ENCODE results near the gene GSPT1. TPM values are rescaled to one million over a fixed set of nuclear protein-coding genes. Genes with fewer than 3 reads are reported as not detected.
"Not testable (repeated sequence)": the region's sequence is repeated elsewhere in the genome, so short reads cannot be mapped to it uniquely, and the experiment has no call there.

The GSPT1 gene
- total RNA-seq, 1 experiment from 2014 or later = 136 TPM

GRCh38 chr16:11949527-11949926 lies 33.8 kb upstream of the GSPT1 start:
- intact Hi-C loops (cut with micrococcal nuclease; ENCODE audit: unreplicated experiment) = loop anchor here (1.0 kb wide), 2 partner anchors 23 to 119 kb away; no protein-coding TSS in a partner anchor
- no peaks in the 10 kb centered on the region for H3K9me3 Mint-ChIP-seq (ENCODE audit: unreplicated experiment)
- CTCF ChIA-PET = interaction anchor here (0.8 to 1.9 kb wide), 2 partner anchors 19 to 119 kb away, joined by 4 to 29 read pairs; no protein-coding TSS in a partner anchor
- no peak overlapping the region for H3K4me3 Mint-ChIP-seq (ENCODE audit: unreplicated experiment)
- DNase-seq = peak; percentile 56 to 68
- no peaks in the 10 kb centered on the region for H3K27me3 Mint-ChIP-seq (ENCODE audit: insufficient read depth, unreplicated experiment)
- BruUV-seq (replicated peaks) = no TSS peak
- H3K4me3 ChIP-seq (ENCODE audit: low read depth, low read length) = no peak overlapping the region
- no peaks in the 10 kb centered on the region for H3K9me3 ChIP-seq
- TF ChIP-seq CTCF (IDR thresholded peaks at IDR 0.05; ENCODE audit: insufficient read depth in 1 of 2, low read depth in 1 of 2, low read length in 1 of 2, severe bottlenecking in 1 of 2, unreplicated experiment in 1 of 2) = peak; percentile 23 to 51
- no peak overlapping the region for H3K27ac Mint-ChIP-seq (ENCODE audit: unreplicated experiment)
- no peaks in the 10 kb centered on the region for H3K4me1 Mint-ChIP-seq (ENCODE audit: low read depth, unreplicated experiment)
- no peaks in the 10 kb centered on the region for H3K36me3 ChIP-seq (ENCODE audit: control insufficient read depth, insufficient read depth, low read length)
- H3K4me1 ChIP-seq = no peaks in the 10 kb centered on the region
- H3K27me3 ChIP-seq (replicated peaks; ENCODE audit: control insufficient read depth, insufficient read depth, low read length) = no peaks in the 10 kb centered on the region
- no peaks in the 10 kb centered on the region for H3K36me3 Mint-ChIP-seq (ENCODE audit: insufficient read depth, unreplicated experiment)
- POLR2A ChIA-PET = no interaction called here

DNA sequence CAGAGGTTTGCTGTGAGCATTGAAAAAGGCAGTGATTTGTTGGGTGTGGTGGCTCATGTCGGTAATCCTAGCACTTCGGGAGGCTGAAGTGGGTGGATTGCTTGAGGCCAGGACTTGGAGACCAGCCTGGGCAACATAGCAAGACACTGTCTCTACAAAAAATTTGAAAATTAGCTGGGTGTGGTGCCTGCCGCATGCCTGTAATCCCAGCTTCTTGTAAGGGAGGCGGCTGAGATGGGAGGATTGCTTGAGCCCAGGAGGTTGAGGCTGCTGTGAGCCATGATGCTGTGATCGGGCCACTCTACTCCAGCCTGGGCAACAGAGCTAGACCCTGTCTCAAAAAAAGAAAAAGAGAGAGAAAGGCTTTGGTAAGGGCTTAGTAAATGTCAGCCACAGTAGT lies 33.1 kb upstream of the GSPT1 start:
- no peak for DNase-seq
- no peak for TF ChIP-seq CTCF (IDR thresholded peaks at IDR 0.05; ENCODE audit: insufficient read depth in 1 of 2, low read depth in 1 of 2, low read length in 1 of 2, severe bottlenecking in 1 of 2, unreplicated experiment in 1 of 2)
- Mint-ChIP-seq H3K27me3 (ENCODE audit: insufficient read depth, unreplicated experiment) (no peaks in the 10 kb centered on the region), H3K4me3 (ENCODE audit: unreplicated experiment) (no peak overlapping the region), H3K4me1 (ENCODE audit: low read depth, unreplicated experiment) (no peaks in the 10 kb centered on the region), H3K36me3 (ENCODE audit: insufficient read depth, unreplicated experiment) (no peaks in the 10 kb centered on the region), H3K27ac (ENCODE audit: unreplicated experiment) (no peak overlapping the region), H3K9me3 (ENCODE audit: unreplicated experiment) (no peaks in the 10 kb centered on the region)
- H3K27me3 ChIP-seq (replicated peaks; ENCODE audit: control insufficient read depth, insufficient read depth, low read length) = no peaks in the 10 kb centered on the region
- H3K36me3 ChIP-seq (ENCODE audit: control insufficient read depth, insufficient read depth, low read length) = no peaks in the 10 kb centered on the region
- no peak overlapping the region for H3K4me3 ChIP-seq (ENCODE audit: low read depth, low read length)
- no peaks in the 10 kb centered on the region for H3K4me1 ChIP-seq
- POLR2A ChIA-PET = interaction anchor here (0.5 kb wide), 1 partner anchor 131 kb away, joined by 3 read pairs; no protein-coding TSS in a partner anchor
- H3K9me3 ChIP-seq = no peaks in the 10 kb centered on the region
- BruUV-seq (replicated peaks) = no TSS peak
- CTCF ChIA-PET = interaction anchor here (0.8 to 1.9 kb wide), 2 partner anchors 19 to 119 kb away, joined by 4 to 29 read pairs; no protein-coding TSS in a partner anchor
- intact Hi-C loops (cut with micrococcal nuclease; ENCODE audit: unreplicated experiment) = loop anchor here (1.0 kb wide), 2 partner anchors 23 to 119 kb away; no protein-coding TSS in a partner anchor

DNA sequence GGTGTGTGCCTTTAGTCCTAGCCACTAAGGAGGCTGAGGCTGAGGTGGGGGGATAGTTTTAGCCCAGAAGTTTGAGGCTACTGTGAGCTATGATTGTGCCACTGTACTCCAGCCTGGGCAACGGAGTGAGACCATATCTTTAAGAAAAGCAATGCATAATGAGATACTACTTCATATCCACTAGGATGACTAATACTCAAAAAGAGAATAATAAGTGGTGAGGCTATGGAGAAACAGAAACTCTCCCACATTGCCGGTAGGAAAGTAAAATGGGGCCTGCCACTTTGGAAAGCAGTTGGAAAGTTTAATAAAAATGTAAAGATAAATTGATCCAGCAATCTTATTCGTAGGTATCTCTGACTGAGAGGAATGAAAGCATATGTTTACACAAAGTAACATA lies 30.7 kb upstream of the GSPT1 start:
- no peak for TF ChIP-seq CTCF (IDR thresholded peaks at IDR 0.05; ENCODE audit: insufficient read depth in 1 of 2, low read depth in 1 of 2, low read length in 1 of 2, severe bottlenecking in 1 of 2, unreplicated experiment in 1 of 2)
- H3K27ac Mint-ChIP-seq (ENCODE audit: unreplicated experiment) = no peak overlapping the region

GRCh38 chr16:11941945-11942344 lies 26.2 kb upstream of the GSPT1 start, which contains the start of gene NPIPB2:
Gene NPIPB2, minus strand, starts transcription at chr16:11942045. Its CDS starts 0 bp downstream, at chr16:11942045.
- intact Hi-C loops (cut with micrococcal nuclease; ENCODE audit: unreplicated experiment); POLR2A ChIA-PET; H3K36me3 Mint-ChIP-seq (ENCODE audit: insufficient read depth, unreplicated experiment); DNase-seq; BruUV-seq (replicated peaks); H3K27me3 ChIP-seq (replicated peaks; ENCODE audit: control insufficient read depth, insufficient read depth, low read length); CTCF ChIA-PET; H3K36me3 ChIP-seq (ENCODE audit: control insufficient read depth, insufficient read depth, low read length); H3K27me3 Mint-ChIP-seq (ENCODE audit: insufficient read depth, unreplicated experiment); H3K27ac Mint-ChIP-seq (ENCODE audit: unreplicated experiment); H3K9me3 ChIP-seq; H3K9me3 Mint-ChIP-seq (ENCODE audit: unreplicated experiment); H3K4me1 ChIP-seq; H3K4me1 Mint-ChIP-seq (ENCODE audit: low read depth, unreplicated experiment); H3K4me3 Mint-ChIP-seq (ENCODE audit: unreplicated experiment); H3K4me3 ChIP-seq (ENCODE audit: low read depth, low read length): not testable (repeated sequence)

More for the DNA sequence above, 30.7 kb upstream of the GSPT1 start:
- Mint-ChIP-seq H3K36me3 (ENCODE audit: insufficient read depth, unreplicated experiment) (no peaks in the 10 kb centered on the region), H3K4me3 (ENCODE audit: unreplicated experiment) (no peak overlapping the region), H3K9me3 (ENCODE audit: unreplicated experiment) (no peaks in the 10 kb centered on the region), H3K27me3 (ENCODE audit: insufficient read depth, unreplicated experiment) (no peaks in the 10 kb centered on the region), H3K4me1 (ENCODE audit: low read depth, unreplicated experiment) (no peaks in the 10 kb centered on the region)
- Histone ChIP-seq H3K9me3 (no peaks in the 10 kb centered on the region), H3K27me3 (replicated peaks; ENCODE audit: control insufficient read depth, insufficient read depth, low read length) (no peaks in the 10 kb centered on the region), H3K4me1 (no peaks in the 10 kb centered on the region), H3K36me3 (ENCODE audit: control insufficient read depth, insufficient read depth, low read length) (no peaks in the 10 kb centered on the region), H3K4me3 (ENCODE audit: low read depth, low read length) (no peak overlapping the region)
- POLR2A ChIA-PET = no interaction called here
- BruUV-seq (replicated peaks) = no TSS peak
- DNase-seq = no peak
- intact Hi-C loops (cut with micrococcal nuclease; ENCODE audit: unreplicated experiment) = no loop called here
- CTCF ChIA-PET = interaction anchor here (0.7 kb wide), 1 partner anchor 22 kb away, joined by 6 read pairs; no protein-coding TSS in a partner anchor

- H3K9me3 Mint-ChIP-seq (ENCODE audit: unreplicated experiment); H3K36me3 Mint-ChIP-seq (ENCODE audit: insufficient read depth, unreplicated experiment); H3K27me3 Mint-ChIP-seq (ENCODE audit: insufficient read depth, unreplicated experiment); DNase-seq; POLR2A ChIA-PET; BruUV-seq (replicated peaks); H3K36me3 ChIP-seq (ENCODE audit: control insufficient read depth, insufficient read depth, low read length); H3K27ac Mint-ChIP-seq (ENCODE audit: unreplicated experiment); H3K27me3 ChIP-seq (replicated peaks; ENCODE audit: control insufficient read depth, insufficient read depth, low read length); H3K4me3 Mint-ChIP-seq (ENCODE audit: unreplicated experiment); H3K4me1 Mint-ChIP-seq (ENCODE audit: low read depth, unreplicated experiment); H3K4me3 ChIP-seq (ENCODE audit: low read depth, low read length); CTCF ChIA-PET; H3K9me3 ChIP-seq; H3K4me1 ChIP-seq; intact Hi-C loops (cut with micrococcal nuclease; ENCODE audit: unreplicated experiment): not testable (repeated sequence)
Measured at GRCh38 chr16:11927350-11927749, 11.6 kb upstream of the GSPT1 start.

Data from Caco-2 (cell line).